Tibial nerve (tissue), 4 donors: ENCODE results near the gene FRYL.

Source experiments
- EP300 ChIP-seq, 2 donors: sonication (generic); formaldehyde crosslinking; IDR thresholded peaks; one replicate each; pipeline ENCODE4 v1.6.1; 2017; ENCODE audit warnings: antibody characterized with exemption in 2 of 2, mild to moderate bottlenecking in 1 of 2
- TF ChIP-seq, protein P1 (sequence below), 5 experiments: fragments of 200-600 bp in 3 of 5; fragments of 450-650 bp in 2 of 5; sonication (generic) in 3 of 5; IDR thresholded peaks; one replicate each; pipeline ENCODE4 v1.5.1; 2016 to 2019; ENCODE audit warnings: antibody characterized with exemption in 5 of 5, mild to moderate bottlenecking in 3 of 5, moderate library complexity in 2 of 5

DNA sequence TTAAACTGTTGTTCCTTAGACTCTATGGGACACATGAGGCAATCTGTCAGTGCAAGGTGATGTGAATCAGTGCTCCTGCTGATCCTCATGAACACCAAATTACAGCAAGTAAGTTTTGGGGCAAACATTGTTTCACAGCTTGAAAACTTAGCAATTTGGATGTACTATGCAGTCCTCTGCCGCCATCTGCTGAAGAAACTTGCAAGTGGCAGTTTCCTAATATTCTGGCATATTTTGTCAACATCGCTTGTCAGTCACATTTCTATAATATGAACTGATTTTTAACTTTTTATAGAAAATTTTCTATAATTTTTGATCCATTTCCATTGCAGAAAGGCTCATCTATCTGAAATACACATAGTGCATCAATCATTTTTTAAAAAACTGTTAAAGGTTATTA is 233.7 kb downstream of the FRYL start:
- TF ChIP-seq, protein P1, sequence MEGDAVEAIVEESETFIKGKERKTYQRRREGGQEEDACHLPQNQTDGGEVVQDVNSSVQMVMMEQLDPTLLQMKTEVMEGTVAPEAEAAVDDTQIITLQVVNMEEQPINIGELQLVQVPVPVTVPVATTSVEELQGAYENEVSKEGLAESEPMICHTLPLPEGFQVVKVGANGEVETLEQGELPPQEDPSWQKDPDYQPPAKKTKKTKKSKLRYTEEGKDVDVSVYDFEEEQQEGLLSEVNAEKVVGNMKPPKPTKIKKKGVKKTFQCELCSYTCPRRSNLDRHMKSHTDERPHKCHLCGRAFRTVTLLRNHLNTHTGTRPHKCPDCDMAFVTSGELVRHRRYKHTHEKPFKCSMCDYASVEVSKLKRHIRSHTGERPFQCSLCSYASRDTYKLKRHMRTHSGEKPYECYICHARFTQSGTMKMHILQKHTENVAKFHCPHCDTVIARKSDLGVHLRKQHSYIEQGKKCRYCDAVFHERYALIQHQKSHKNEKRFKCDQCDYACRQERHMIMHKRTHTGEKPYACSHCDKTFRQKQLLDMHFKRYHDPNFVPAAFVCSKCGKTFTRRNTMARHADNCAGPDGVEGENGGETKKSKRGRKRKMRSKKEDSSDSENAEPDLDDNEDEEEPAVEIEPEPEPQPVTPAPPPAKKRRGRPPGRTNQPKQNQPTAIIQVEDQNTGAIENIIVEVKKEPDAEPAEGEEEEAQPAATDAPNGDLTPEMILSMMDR (IDR thresholded peaks at IDR 0.05), result peak; percentile 36 to 50 (median 42)
- no peak for TF ChIP-seq EP300 (IDR thresholded peaks at IDR 0.05)
